Thoracic aorta (tissue), 2 donors: ENCODE data around the gene THRB. TPM values are rescaled to one million over a fixed set of nuclear protein-coding genes. Genes with fewer than 3 reads are reported as not detected.

Experiments
- ATAC-seq: fragments of 150-250 bp; one replicate; pipeline ENCODE4 v1.8.0; 2017; ENCODE audit warnings: low read depth; ENCODE audit not compliant: insufficient number of reproducible peaks, low FRiP score
- DNase-seq: peaks from one replicate; pipeline ENCODE4 v3.0.0-alpha.2; 2020; ENCODE audit warnings: low spot score
- H3K27ac ChIP-seq, 2 donors: fragments of 200-600 bp; sonication (generic); 1 replicate in 1 of 2; 2 replicates in 1 of 2; pipeline ENCODE4 v1.5.1; 2016; ENCODE audit warnings: mild to moderate bottlenecking in 2 of 2, moderate library complexity in 2 of 2
- H3K27me3 ChIP-seq: fragments of 200-600 bp; sonication (generic); replicated peaks from 2 replicates; pipeline ENCODE4 v1.6.0; 2016; ENCODE audit warnings: mild to moderate bottlenecking; ENCODE audit not compliant: insufficient read depth
- H3K36me3 ChIP-seq: fragments of 200-600 bp; sonication (generic); one replicate; pipeline ENCODE4 v1.5.1; 2016
- H3K4me1 ChIP-seq, 2 donors: fragments of 200-600 bp; sonication (generic); 1 replicate in 1 of 2; 2 replicates in 1 of 2; pipeline versions ENCODE4 v1.5.1 to v1.6.0; 2016; ENCODE audit warnings: low read depth in 2 of 2, mild to moderate bottlenecking in 1 of 2; ENCODE audit not compliant: control insufficient read depth in 1 of 2
- H3K4me3 ChIP-seq: fragments of 200-600 bp; sonication (generic); 2 replicates; pipeline ENCODE4 v1.5.1; 2016; ENCODE audit warnings: mild to moderate bottlenecking
- H3K9me3 ChIP-seq: fragments of 200-600 bp; sonication (generic); 2 replicates; pipeline ENCODE4 v1.5.1; 2016
- total RNA-seq, 2 donors: library from RNA; depleted of rRNA; stranded (reverse); fragments of >200 nt; gene quantifications; one replicate each; pipeline versions ENCODE4 v1.1.0 to v1.2.3, GENCODE V29; 2016
- TF ChIP-seq, protein P1 (sequence below): fragments of 200-600 bp; sonication (generic); IDR thresholded peaks from one replicate; pipeline ENCODE4 v1.5.1; 2019; ENCODE audit warnings: antibody characterized with exemption

The THRB gene
- total RNA-seq, 2 donors from 2014 or later, result 40.3 to 65.6 TPM

DNA sequence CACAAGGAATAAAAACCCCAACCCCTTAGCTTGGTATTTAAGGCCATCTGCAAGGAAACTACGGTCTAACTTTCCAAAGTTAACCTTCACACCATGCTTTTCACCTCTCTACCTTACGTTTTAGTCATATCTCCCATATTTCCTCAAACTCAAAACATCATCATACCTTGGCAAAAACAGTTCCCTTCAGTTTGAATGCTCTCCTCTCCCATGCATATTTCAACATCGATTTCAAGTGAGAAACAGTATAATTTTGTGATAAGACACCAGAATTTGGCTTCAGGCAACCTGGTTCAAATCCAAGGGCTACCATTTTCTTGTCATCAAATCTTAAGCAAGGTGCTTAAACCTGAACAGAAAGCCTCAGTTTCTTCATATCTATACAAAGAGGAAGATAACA, 108.2 kb downstream of the THRB start:
- no peaks in the 10 kb centered on the region for H3K36me3 ChIP-seq
- no peak overlapping the region for H3K4me3 ChIP-seq
- peak overlapping the region; percentile 15 to 36 for H3K27ac ChIP-seq
- H3K4me1 ChIP-seq, result peaks cover 28 to 91% of the 10 kb centered on the region in 2 donors
- ATAC-seq (no peak), DNase-seq (no peak)
- no peaks in the 10 kb centered on the region for H3K27me3 ChIP-seq
- H3K9me3 ChIP-seq, result no peaks in the 10 kb centered on the region
- TF ChIP-seq, protein P1, sequence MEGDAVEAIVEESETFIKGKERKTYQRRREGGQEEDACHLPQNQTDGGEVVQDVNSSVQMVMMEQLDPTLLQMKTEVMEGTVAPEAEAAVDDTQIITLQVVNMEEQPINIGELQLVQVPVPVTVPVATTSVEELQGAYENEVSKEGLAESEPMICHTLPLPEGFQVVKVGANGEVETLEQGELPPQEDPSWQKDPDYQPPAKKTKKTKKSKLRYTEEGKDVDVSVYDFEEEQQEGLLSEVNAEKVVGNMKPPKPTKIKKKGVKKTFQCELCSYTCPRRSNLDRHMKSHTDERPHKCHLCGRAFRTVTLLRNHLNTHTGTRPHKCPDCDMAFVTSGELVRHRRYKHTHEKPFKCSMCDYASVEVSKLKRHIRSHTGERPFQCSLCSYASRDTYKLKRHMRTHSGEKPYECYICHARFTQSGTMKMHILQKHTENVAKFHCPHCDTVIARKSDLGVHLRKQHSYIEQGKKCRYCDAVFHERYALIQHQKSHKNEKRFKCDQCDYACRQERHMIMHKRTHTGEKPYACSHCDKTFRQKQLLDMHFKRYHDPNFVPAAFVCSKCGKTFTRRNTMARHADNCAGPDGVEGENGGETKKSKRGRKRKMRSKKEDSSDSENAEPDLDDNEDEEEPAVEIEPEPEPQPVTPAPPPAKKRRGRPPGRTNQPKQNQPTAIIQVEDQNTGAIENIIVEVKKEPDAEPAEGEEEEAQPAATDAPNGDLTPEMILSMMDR, result no peak

DNA sequence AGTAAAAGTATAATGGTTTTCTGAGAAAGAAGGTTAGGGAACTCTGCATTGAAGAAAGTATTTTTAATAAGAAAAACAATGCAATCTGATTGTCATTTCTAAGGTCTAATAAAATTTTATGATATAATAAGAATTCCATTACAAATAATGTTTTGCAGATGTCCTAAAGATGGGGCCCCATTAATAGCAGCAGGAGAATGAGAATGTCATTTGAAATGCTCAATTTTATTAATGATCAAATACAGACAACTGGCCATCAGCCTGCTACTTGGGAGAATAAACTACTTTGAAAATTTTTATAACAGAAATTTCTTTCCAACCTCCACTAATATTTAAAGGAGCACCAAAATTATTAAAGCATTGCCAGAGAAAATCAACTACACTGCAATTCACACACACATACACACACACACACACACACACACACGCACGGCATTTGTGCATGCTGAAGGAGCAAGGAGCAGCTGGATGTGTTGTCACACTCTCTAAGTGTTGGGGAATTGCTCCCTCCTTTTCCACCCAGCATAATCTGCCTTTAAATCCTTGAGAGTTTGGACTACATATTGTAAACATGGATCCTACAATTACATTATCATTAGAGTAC, 109.5 kb downstream of the THRB start:
- ATAC-seq (no peak), DNase-seq (no peak)
- Histone ChIP-seq H3K36me3 (no peaks in the 10 kb centered on the region), H3K4me3 (no peak overlapping the region), H3K9me3 (no peaks in the 10 kb centered on the region), H3K27me3 (no peaks in the 10 kb centered on the region), H3K27ac (no peak overlapping the region), H3K4me1 (peaks cover 25 to 89% of the 10 kb centered on the region in 2 donors)
- TF ChIP-seq, protein P1, result no peak

DNA sequence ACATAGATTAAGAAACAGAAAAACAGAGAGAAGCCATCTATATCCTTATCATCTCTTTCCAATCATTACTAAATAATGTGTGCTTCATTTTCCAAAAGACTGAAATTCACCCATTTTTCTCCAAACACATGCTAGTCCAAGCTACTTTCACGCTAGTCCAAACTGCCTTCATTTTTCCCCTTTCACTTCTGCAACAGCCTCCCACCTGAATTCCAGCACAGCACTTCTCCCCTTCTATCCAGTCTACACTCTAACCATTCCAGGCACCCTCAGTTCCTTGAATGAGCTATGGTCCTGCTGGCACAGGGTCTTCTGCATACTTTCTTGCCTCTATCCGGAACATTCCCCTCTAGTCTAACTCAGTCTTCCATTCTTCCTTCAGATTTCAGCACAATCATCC, 112.0 kb downstream of the THRB start:
- TF ChIP-seq, protein P1, result no peak
- H3K9me3 ChIP-seq, result no peaks in the 10 kb centered on the region
- no peaks in the 10 kb centered on the region for H3K27me3 ChIP-seq
- DNase-seq, result no peak
- no peak overlapping the region for H3K27ac ChIP-seq
- no peaks in the 10 kb centered on the region for H3K36me3 ChIP-seq
- no peak overlapping the region for H3K4me3 ChIP-seq
- ATAC-seq, result no peak
- H3K4me1 ChIP-seq, result peaks cover 12 to 82% of the 10 kb centered on the region in 2 donors

DNA sequence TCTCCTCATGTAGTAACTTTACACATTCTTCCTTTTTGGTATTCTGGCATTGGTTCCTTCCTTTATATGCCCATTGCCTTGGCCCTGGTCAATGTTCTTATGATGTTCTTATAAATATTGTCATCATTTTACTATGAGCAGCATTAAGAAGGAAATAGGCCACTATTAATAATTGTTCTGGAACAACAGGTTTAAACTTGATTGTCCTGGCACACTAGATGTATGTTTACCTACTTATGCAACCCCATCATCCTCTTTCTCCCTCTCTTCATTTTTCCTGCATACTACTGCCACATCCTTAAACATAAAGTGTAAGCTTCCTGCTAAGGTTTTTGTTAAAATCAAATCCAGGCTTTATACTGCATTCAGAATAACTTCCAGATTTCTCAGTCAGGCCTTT, 114.7 kb downstream of the THRB start:
- Histone ChIP-seq H3K4me1 (peaks cover 18 to 78% of the 10 kb centered on the region in 2 donors), H3K9me3 (no peaks in the 10 kb centered on the region), H3K27ac (peak overlapping the region in 1 of 2 donors; percentile 44), H3K4me3 (no peak overlapping the region), H3K36me3 (no peaks in the 10 kb centered on the region), H3K27me3 (no peaks in the 10 kb centered on the region)
- TF ChIP-seq, protein P1, result no peak
- ATAC-seq (no peak), DNase-seq (no peak)

GRCh38 chr3:24378313-24378712, 116.3 kb downstream of the THRB start:
- H3K4me1 ChIP-seq, result peaks cover 22 to 79% of the 10 kb centered on the region in 2 donors
- no peaks in the 10 kb centered on the region for H3K36me3 ChIP-seq
- no peaks in the 10 kb centered on the region for H3K27me3 ChIP-seq
- H3K27ac ChIP-seq, result peak overlapping the region; percentile 24 to 59
- no peak overlapping the region for H3K4me3 ChIP-seq
- DNase-seq, result no peak
- no peak for ATAC-seq
- TF ChIP-seq, protein P1, result no peak
- H3K9me3 ChIP-seq, result no peaks in the 10 kb centered on the region
